Measurements from ENCODE around the gene MIER1. TPM values are rescaled to one million over a fixed set of nuclear protein-coding genes. Genes with fewer than 3 reads are reported as not detected.

The MIER1 gene
- 22.2 TPM for polyA plus RNA-seq (2013, experiment 1 of 2)
- 23.3 TPM for polyA plus RNA-seq (2013, experiment 2 of 2)

- Histone ChIP-seq H3K27ac (ENCODE audit: low read length, poor library complexity, severe bottlenecking) (peak within 1 kb of the TSS; percentile 97), H3K4me3 (ENCODE audit: insufficient read depth in 1 of 2, low read depth in 1 of 2, low read length in 2 of 2) (peak within 1 kb of the TSS; percentile 92 to 96), H2AFZ (ENCODE audit: low read depth, low read length) (peak within 1 kb of the TSS; percentile 64), H2BK15ac (ENCODE audit: low read depth, poor library complexity, severe bottlenecking) (peak within 1 kb of the TSS; percentile 92), H3K23ac (ENCODE audit: low read length in 2 of 2) (no peak within 1 kb of the TSS), H3K4ac (ENCODE audit: low read depth in 1 of 2, low read length in 2 of 2) (peak within 1 kb of the TSS; percentile 90 to 92), H3K79me1 (replicated peaks; ENCODE audit: low read length, poor library complexity, severe bottlenecking) (peaks cover 24% of the 10 kb centered on the region), H2BK12ac (ENCODE audit: low read length in 2 of 2) (peak within 1 kb of the TSS in 1 of 2 experiments; percentile 40), H3K9me3 (ENCODE audit: control insufficient read depth, low read length) (no peaks in the 10 kb centered on the region), H3K9ac (ENCODE audit: low read length) (peak within 1 kb of the TSS; percentile 99), H2BK120ac (ENCODE audit: low read depth, low read length) (peak within 1 kb of the TSS; percentile 93), H3K4me1 (ENCODE audit: control insufficient read depth, insufficient read depth, low read depth, low read length) (peaks cover 5% of the 10 kb centered on the region), H3K36me3 (ENCODE audit: control insufficient read depth in 1 of 2, insufficient read depth in 2 of 2, low read depth in 1 of 2, low read length in 2 of 2) (peaks cover 6 to 9% of the 10 kb centered on the region in 2 experiments), H3K4me2 (ENCODE audit: low read length, poor library complexity, severe bottlenecking) (peak within 1 kb of the TSS; percentile 86), H3K27me3 (ENCODE audit: control insufficient read depth in 1 of 2, insufficient read depth in 1 of 2, low read length in 2 of 2) (no peaks in the 10 kb centered on the region), H4K8ac (ENCODE audit: low read length) (peak within 1 kb of the TSS; percentile 95), H2AK5ac (ENCODE audit: low read length, severe bottlenecking) (no peak within 1 kb of the TSS), H3K18ac (ENCODE audit: low read depth in 1 of 2, low read length in 2 of 2) (peak within 1 kb of the TSS; percentile 96 to 98), H4K91ac (ENCODE audit: low read length) (peak within 1 kb of the TSS; percentile 93), H3K14ac (ENCODE audit: low read length in 2 of 2) (no peak within 1 kb of the TSS), H2BK5ac (ENCODE audit: low read depth, low read length, poor library complexity, severe bottlenecking) (peak within 1 kb of the TSS; percentile 91)
- DNase-seq: peak; percentile 99
- WGBS: under 1% methylated on average over 46 of the region's 64 CpGs
Observed at GRCh38 chr1:66924756-66925557, at the start of gene MIER1, which contains the start of gene DNAI4. TSS of gene MIER1 (plus strand) at chr1:66924990. CDS start at chr1:66925029, 39 bp downstream. TSS of gene DNAI4 (minus strand) at chr1:66924856. CDS start at chr1:66924831, 25 bp downstream.

DNA sequence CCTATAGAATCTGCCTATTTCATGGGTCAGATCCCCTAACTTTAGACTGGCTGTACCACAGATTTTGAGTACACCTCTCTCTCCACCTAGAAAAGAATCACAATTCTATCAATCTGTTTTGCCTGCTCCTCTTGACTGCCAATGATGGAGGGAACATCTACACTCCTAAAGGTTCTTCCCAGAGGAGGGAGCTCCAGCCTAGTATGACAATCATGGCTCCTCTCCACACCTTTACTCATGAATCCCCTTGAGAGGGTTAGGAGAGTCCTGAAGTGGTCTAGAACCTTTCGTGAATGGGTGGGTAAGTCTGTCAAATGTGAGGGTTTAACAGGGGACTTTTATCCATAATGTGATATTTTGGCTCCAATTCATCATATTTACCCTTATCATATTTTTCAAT lies 48.1 kb upstream of the MIER1 start:
- H2BK120ac ChIP-seq (ENCODE audit: low read depth, low read length): no peak overlapping the region
- H2AFZ ChIP-seq (ENCODE audit: low read depth, low read length): no peak overlapping the region
- H3K36me3 ChIP-seq (ENCODE audit: control insufficient read depth in 1 of 2, insufficient read depth in 2 of 2, low read depth in 1 of 2, low read length in 2 of 2): no peaks in the 10 kb centered on the region
- no peak overlapping the region for H3K18ac ChIP-seq (ENCODE audit: low read depth in 1 of 2, low read length in 2 of 2)
- peaks cover 24% of the 10 kb centered on the region for H3K9me3 ChIP-seq (ENCODE audit: control insufficient read depth, low read length)
- no peaks in the 10 kb centered on the region for H3K27me3 ChIP-seq (ENCODE audit: control insufficient read depth in 1 of 2, insufficient read depth in 1 of 2, low read length in 2 of 2)
- H3K4ac ChIP-seq (ENCODE audit: low read depth in 1 of 2, low read length in 2 of 2): no peak overlapping the region
- no peak overlapping the region for H3K27ac ChIP-seq (ENCODE audit: low read length, poor library complexity, severe bottlenecking)
- H3K23ac ChIP-seq (ENCODE audit: low read length in 2 of 2): no peak overlapping the region
- H2AK5ac ChIP-seq (ENCODE audit: low read length, severe bottlenecking): no peak overlapping the region
- H3K9ac ChIP-seq (ENCODE audit: low read length): no peak overlapping the region
- no peaks in the 10 kb centered on the region for H3K79me1 ChIP-seq (replicated peaks; ENCODE audit: low read length, poor library complexity, severe bottlenecking)
- no peak overlapping the region for H3K4me3 ChIP-seq (ENCODE audit: insufficient read depth in 1 of 2, low read depth in 1 of 2, low read length in 2 of 2)
- H2BK15ac ChIP-seq (ENCODE audit: low read depth, poor library complexity, severe bottlenecking): no peak overlapping the region
- no peak overlapping the region for H4K91ac ChIP-seq (ENCODE audit: low read length)
- no peak overlapping the region for H2BK12ac ChIP-seq (ENCODE audit: low read length in 2 of 2)
- H3K4me2 ChIP-seq (ENCODE audit: low read length, poor library complexity, severe bottlenecking): no peak overlapping the region
- H4K8ac ChIP-seq (ENCODE audit: low read length): no peak overlapping the region
- no CpG with 5 or more reads among the region's 1 CpG for WGBS
- H3K14ac ChIP-seq (ENCODE audit: low read length in 2 of 2): no peak overlapping the region
- H2BK5ac ChIP-seq (ENCODE audit: low read depth, low read length, poor library complexity, severe bottlenecking): no peak overlapping the region
- H3K4me1 ChIP-seq (ENCODE audit: control insufficient read depth, insufficient read depth, low read depth, low read length): no peaks in the 10 kb centered on the region
- DNase-seq: no peak

GRCh38 chr1:66889030-66889429 lies 35.8 kb upstream of the MIER1 start:
- Histone ChIP-seq H3K4me2 (ENCODE audit: low read length, poor library complexity, severe bottlenecking) (no peak overlapping the region), H2BK12ac (ENCODE audit: low read length in 2 of 2) (no peak overlapping the region), H3K9me3 (ENCODE audit: control insufficient read depth, low read length) (no peaks in the 10 kb centered on the region), H3K36me3 (ENCODE audit: control insufficient read depth in 1 of 2, insufficient read depth in 2 of 2, low read depth in 1 of 2, low read length in 2 of 2) (peaks cover 0 to 2% of the 10 kb centered on the region in 2 experiments), H3K9ac (ENCODE audit: low read length) (no peak overlapping the region), H3K4me3 (ENCODE audit: insufficient read depth in 1 of 2, low read depth in 1 of 2, low read length in 2 of 2) (no peak overlapping the region), H3K79me1 (replicated peaks; ENCODE audit: low read length, poor library complexity, severe bottlenecking) (no peaks in the 10 kb centered on the region), H3K27ac (ENCODE audit: low read length, poor library complexity, severe bottlenecking) (no peak overlapping the region), H3K23ac (ENCODE audit: low read length in 2 of 2) (no peak overlapping the region), H3K27me3 (ENCODE audit: control insufficient read depth in 1 of 2, insufficient read depth in 1 of 2, low read length in 2 of 2) (no peaks in the 10 kb centered on the region), H3K4ac (ENCODE audit: low read depth in 1 of 2, low read length in 2 of 2) (no peak overlapping the region), H3K4me1 (ENCODE audit: control insufficient read depth, insufficient read depth, low read depth, low read length) (no peaks in the 10 kb centered on the region), H4K8ac (ENCODE audit: low read length) (no peak overlapping the region), H2AFZ (ENCODE audit: low read depth, low read length) (no peak overlapping the region), H3K14ac (ENCODE audit: low read length in 2 of 2) (no peak overlapping the region), H3K18ac (ENCODE audit: low read depth in 1 of 2, low read length in 2 of 2) (no peak overlapping the region), H2BK5ac (ENCODE audit: low read depth, low read length, poor library complexity, severe bottlenecking) (no peak overlapping the region), H2BK15ac (ENCODE audit: low read depth, poor library complexity, severe bottlenecking) (no peak overlapping the region), H2AK5ac (ENCODE audit: low read length, severe bottlenecking) (no peak overlapping the region), H4K91ac (ENCODE audit: low read length) (no peak overlapping the region), H2BK120ac (ENCODE audit: low read depth, low read length) (no peak overlapping the region)
- WGBS: 100% methylated on average over 1 of the region's 1 CpG
- no peak for DNase-seq

DNA sequence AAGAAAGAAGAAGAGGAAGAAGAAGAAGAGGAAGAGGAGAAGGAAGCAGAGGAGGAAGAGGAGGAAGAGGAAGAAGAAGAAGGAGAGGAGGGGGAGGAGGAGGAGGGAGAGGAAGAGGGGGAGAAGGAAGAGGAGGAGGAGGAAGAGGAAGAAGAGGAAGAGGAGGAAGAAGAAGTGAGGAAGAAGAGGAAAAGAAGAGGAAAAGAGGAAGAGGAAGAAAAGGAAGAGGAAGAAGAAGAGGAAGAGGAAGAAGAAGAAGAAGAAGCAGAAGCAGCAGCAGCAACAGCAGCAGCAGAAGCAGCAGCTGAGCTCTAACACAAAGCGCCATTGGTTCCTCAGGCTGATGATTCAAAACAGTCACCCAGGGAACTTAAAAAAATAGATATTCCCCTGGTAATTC lies 34.2 kb upstream of the MIER1 start:
- no peak overlapping the region for H2AK5ac ChIP-seq (ENCODE audit: low read length, severe bottlenecking)
- no peak overlapping the region for H3K27ac ChIP-seq (ENCODE audit: low read length, poor library complexity, severe bottlenecking)
- no peak overlapping the region for H3K4ac ChIP-seq (ENCODE audit: low read depth in 1 of 2, low read length in 2 of 2)
- H3K79me1 ChIP-seq (replicated peaks; ENCODE audit: low read length, poor library complexity, severe bottlenecking): no peaks in the 10 kb centered on the region
- no peak overlapping the region for H2BK5ac ChIP-seq (ENCODE audit: low read depth, low read length, poor library complexity, severe bottlenecking)
- no peaks in the 10 kb centered on the region for H3K9me3 ChIP-seq (ENCODE audit: control insufficient read depth, low read length)
- H3K4me1 ChIP-seq (ENCODE audit: control insufficient read depth, insufficient read depth, low read depth, low read length): no peaks in the 10 kb centered on the region
- H2BK15ac ChIP-seq (ENCODE audit: low read depth, poor library complexity, severe bottlenecking): no peak overlapping the region
- WGBS: 100% methylated on average over 1 of the region's 1 CpG
- H3K4me2 ChIP-seq (ENCODE audit: low read length, poor library complexity, severe bottlenecking): no peak overlapping the region
- no peak overlapping the region for H3K9ac ChIP-seq (ENCODE audit: low read length)
- H3K36me3 ChIP-seq (ENCODE audit: control insufficient read depth in 1 of 2, insufficient read depth in 2 of 2, low read depth in 1 of 2, low read length in 2 of 2): peaks cover 0 to 2% of the 10 kb centered on the region in 2 experiments
- H2AFZ ChIP-seq (ENCODE audit: low read depth, low read length): no peak overlapping the region
- H3K23ac ChIP-seq (ENCODE audit: low read length in 2 of 2): no peak overlapping the region
- no peak overlapping the region for H4K91ac ChIP-seq (ENCODE audit: low read length)
- H4K8ac ChIP-seq (ENCODE audit: low read length): no peak overlapping the region
- H2BK120ac ChIP-seq (ENCODE audit: low read depth, low read length): no peak overlapping the region
- no peaks in the 10 kb centered on the region for H3K27me3 ChIP-seq (ENCODE audit: control insufficient read depth in 1 of 2, insufficient read depth in 1 of 2, low read length in 2 of 2)
- no peak for DNase-seq
- H3K18ac ChIP-seq (ENCODE audit: low read depth in 1 of 2, low read length in 2 of 2): no peak overlapping the region
- H2BK12ac ChIP-seq (ENCODE audit: low read length in 2 of 2): no peak overlapping the region
- no peak overlapping the region for H3K4me3 ChIP-seq (ENCODE audit: insufficient read depth in 1 of 2, low read depth in 1 of 2, low read length in 2 of 2)
- H3K14ac ChIP-seq (ENCODE audit: low read length in 2 of 2): no peak overlapping the region

Measured in mesenchymal stem cell (in vitro differentiated cells and primary cell).